AML-193 (cell line): ENCODE measurements around the gene HTRA3.
A peak's percentile ranks its signal among the peaks of the same experiment; 100 is the strongest.

Source experiments
- DNase-seq, 2 experiments: peaks; one replicate each; lab custom pipeline; 2025; lab: John Stamatoyannopoulos, UW

Gene HTRA3

GRCh38 chr4:8266508-8266907, 3.0 kb upstream of the HTRA3 start:
- DNase-seq = no peak

GRCh38 chr4:8267077-8267476, 2.5 kb upstream of the HTRA3 start:
- DNase-seq = peak; percentile 12 to 33

GRCh38 chr4:8268211-8268610, 1.3 kb upstream of the HTRA3 start:
- DNase-seq = no peak

- DNase-seq = no peak
Observed at GRCh38 chr4:8268901-8269534, 536 bp upstream of the HTRA3 start.

GRCh38 chr4:8270418-8270771, 841 bp downstream of the HTRA3 start:
- DNase-seq = no peak

GRCh38 chr4:8270912-8271815, 1.6 kb downstream of the HTRA3 start:
- no peak for DNase-seq

GRCh38 chr4:8271821-8272220, 2.3 kb downstream of the HTRA3 start:
- DNase-seq = no peak

- DNase-seq = no peak
Observed at GRCh38 chr4:8272472-8273428, 3.2 kb downstream of the HTRA3 start.

- no peak for DNase-seq
Observed at GRCh38 chr4:8273450-8273849, 3.9 kb downstream of the HTRA3 start.

GRCh38 chr4:8274066-8274652, 4.6 kb downstream of the HTRA3 start:
- DNase-seq = no peak

- DNase-seq = no peak
Observed at GRCh38 chr4:8274765-8275547, 5.4 kb downstream of the HTRA3 start.

- DNase-seq = no peak
Observed at GRCh38 chr4:8275548-8275910, 6.0 kb downstream of the HTRA3 start.

- no peak for DNase-seq
Observed at GRCh38 chr4:8276358-8277240, 7.0 kb downstream of the HTRA3 start.

- DNase-seq = no peak
Observed at GRCh38 chr4:8277356-8278008, 7.9 kb downstream of the HTRA3 start.

GRCh38 chr4:8278009-8278395, 8.4 kb downstream of the HTRA3 start:
- no peak for DNase-seq

- DNase-seq = no peak
Observed at GRCh38 chr4:8278421-8279287, 9.1 kb downstream of the HTRA3 start.

GRCh38 chr4:8279321-8280157, 10.0 kb downstream of the HTRA3 start:
- no peak for DNase-seq
